Loucy (cell line): ENCODE data around the gene SSTR3.

Experiments used
- EZH2phosphoT487 ChIP-seq: fragments of 200-600 bp; IDR thresholded peaks from 2 replicates; pipeline ENCODE4 v1.6.1; 2018; ENCODE audit warnings: antibody characterized with exemption, mild to moderate bottlenecking, moderate library complexity, borderline replicate concordance
- TF ChIP-seq, protein P1 (sequence below): fragments of 200-600 bp; sonication (generic); conservative IDR thresholded peaks from 2 replicates; pipeline ENCODE4 v1.5.1; 2014; ENCODE audit warnings: mild to moderate bottlenecking, antibody characterized with exemption, low read length

GRCh38 chr22:37192741-37193140 is 19.5 kb downstream of the SSTR3 start:
- TF ChIP-seq, protein P1, sequence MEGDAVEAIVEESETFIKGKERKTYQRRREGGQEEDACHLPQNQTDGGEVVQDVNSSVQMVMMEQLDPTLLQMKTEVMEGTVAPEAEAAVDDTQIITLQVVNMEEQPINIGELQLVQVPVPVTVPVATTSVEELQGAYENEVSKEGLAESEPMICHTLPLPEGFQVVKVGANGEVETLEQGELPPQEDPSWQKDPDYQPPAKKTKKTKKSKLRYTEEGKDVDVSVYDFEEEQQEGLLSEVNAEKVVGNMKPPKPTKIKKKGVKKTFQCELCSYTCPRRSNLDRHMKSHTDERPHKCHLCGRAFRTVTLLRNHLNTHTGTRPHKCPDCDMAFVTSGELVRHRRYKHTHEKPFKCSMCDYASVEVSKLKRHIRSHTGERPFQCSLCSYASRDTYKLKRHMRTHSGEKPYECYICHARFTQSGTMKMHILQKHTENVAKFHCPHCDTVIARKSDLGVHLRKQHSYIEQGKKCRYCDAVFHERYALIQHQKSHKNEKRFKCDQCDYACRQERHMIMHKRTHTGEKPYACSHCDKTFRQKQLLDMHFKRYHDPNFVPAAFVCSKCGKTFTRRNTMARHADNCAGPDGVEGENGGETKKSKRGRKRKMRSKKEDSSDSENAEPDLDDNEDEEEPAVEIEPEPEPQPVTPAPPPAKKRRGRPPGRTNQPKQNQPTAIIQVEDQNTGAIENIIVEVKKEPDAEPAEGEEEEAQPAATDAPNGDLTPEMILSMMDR: no peak
- no peak for TF ChIP-seq EZH2phosphoT487
